A673 (cell line): ENCODE measurements around the gene GAN.

Experiments used
- EZH2 ChIP-seq: fragments of 200-600 bp; sonication (generic); IDR thresholded peaks from 2 replicates; pipeline ENCODE4 v1.6.1; 2017; ENCODE audit warnings: borderline replicate concordance, low read depth, mild to moderate bottlenecking, mixed read lengths, antibody characterized with exemption, low read length; ENCODE audit not compliant: poor library complexity, severe bottlenecking
- TF ChIP-seq, protein P1 (sequence below): fragments of 300-800, 200-600 bp; sonication (generic); conservative IDR thresholded peaks from 2 replicates; pipeline ENCODE4 v1.5.1; 2017; ENCODE audit warnings: low read depth, mild to moderate bottlenecking, antibody characterized with exemption, low read length, moderate library complexity, mixed read lengths

DNA sequence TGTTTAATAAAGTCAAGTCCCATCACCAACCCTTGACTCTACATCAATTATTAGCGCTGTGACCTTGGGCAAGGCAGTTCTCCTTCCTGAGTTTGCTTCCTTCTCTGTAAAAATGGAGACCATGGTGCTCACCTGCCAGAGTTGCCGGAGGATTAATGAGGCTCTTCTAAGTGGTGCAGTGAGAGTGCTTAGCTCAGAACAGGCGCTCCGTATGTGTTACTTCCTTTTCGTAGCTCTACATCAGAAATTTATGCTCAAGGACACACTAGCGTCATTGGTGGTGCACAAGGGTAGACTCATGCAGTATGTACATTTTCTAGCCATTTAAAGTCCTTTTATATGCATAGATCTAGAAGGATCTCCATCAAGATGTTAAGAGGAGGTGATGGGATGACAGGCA is 112.5 kb downstream of the GAN start:
- TF ChIP-seq, protein P1, sequence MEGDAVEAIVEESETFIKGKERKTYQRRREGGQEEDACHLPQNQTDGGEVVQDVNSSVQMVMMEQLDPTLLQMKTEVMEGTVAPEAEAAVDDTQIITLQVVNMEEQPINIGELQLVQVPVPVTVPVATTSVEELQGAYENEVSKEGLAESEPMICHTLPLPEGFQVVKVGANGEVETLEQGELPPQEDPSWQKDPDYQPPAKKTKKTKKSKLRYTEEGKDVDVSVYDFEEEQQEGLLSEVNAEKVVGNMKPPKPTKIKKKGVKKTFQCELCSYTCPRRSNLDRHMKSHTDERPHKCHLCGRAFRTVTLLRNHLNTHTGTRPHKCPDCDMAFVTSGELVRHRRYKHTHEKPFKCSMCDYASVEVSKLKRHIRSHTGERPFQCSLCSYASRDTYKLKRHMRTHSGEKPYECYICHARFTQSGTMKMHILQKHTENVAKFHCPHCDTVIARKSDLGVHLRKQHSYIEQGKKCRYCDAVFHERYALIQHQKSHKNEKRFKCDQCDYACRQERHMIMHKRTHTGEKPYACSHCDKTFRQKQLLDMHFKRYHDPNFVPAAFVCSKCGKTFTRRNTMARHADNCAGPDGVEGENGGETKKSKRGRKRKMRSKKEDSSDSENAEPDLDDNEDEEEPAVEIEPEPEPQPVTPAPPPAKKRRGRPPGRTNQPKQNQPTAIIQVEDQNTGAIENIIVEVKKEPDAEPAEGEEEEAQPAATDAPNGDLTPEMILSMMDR, result no peak
- TF ChIP-seq EZH2, result no peak
